GM18499 (cell line): Measurements from ENCODE around the gene SERPINA12.
"Not testable (repeated sequence)": the region's sequence is repeated elsewhere in the genome, so short reads cannot be mapped to it uniquely, and the experiment has no call there.

Source experiments
- ATAC-seq: cut with Tn5 transposase; IDR thresholded peaks from one replicate; pipeline ENCODE4 v1.9.1; 2021; ENCODE audit warnings: moderate number of reproducible peaks; ENCODE audit not compliant: insufficient read depth, unreplicated experiment

SERPINA12 gene

GRCh38 chr14:94499673-94500072, 9.6 kb downstream of the SERPINA12 start:
- ATAC-seq, result no peak

GRCh38 chr14:94498215-94498614, 11.1 kb downstream of the SERPINA12 start:
- no peak for ATAC-seq

- no peak for ATAC-seq
These were observed 15.2 kb downstream of the SERPINA12 start for GRCh38 chr14:94494085-94494484.

GRCh38 chr14:94491511-94491910, 17.8 kb downstream of the SERPINA12 start:
- no peak for ATAC-seq

- no peak for ATAC-seq
These were observed 19.9 kb downstream of the SERPINA12 start for GRCh38 chr14:94489336-94489735.

GRCh38 chr14:94486883-94487282, 22.4 kb downstream of the SERPINA12 start:
- no peak for ATAC-seq

GRCh38 chr14:94485944-94486841, 23.1 kb downstream of the SERPINA12 start:
- ATAC-seq, result no peak

GRCh38 chr14:94484481-94484880, 24.8 kb downstream of the SERPINA12 start:
- no peak for ATAC-seq

GRCh38 chr14:94483729-94484275, 25.5 kb downstream of the SERPINA12 start:
- no peak for ATAC-seq

GRCh38 chr14:94483071-94483451, 26.2 kb downstream of the SERPINA12 start:
- ATAC-seq, result no peak

GRCh38 chr14:94482132-94483070, 26.9 kb downstream of the SERPINA12 start:
- not testable (repeated sequence) for ATAC-seq

- ATAC-seq, result no peak
These were observed 27.7 kb downstream of the SERPINA12 start for GRCh38 chr14:94481468-94482131.

GRCh38 chr14:94480809-94481208, 28.5 kb downstream of the SERPINA12 start:
- ATAC-seq, result no peak

- ATAC-seq, result no peak
These were observed 30.8 kb downstream of the SERPINA12 start for GRCh38 chr14:94478420-94478819.

- no peak for ATAC-seq
These were observed 33.2 kb downstream of the SERPINA12 start, which contains the start of gene SERPINA9 for GRCh38 chr14:94476023-94476422. Gene SERPINA9, minus strand, starts transcription at chr14:94476197. Its CDS starts 6,357 bp downstream, at chr14:94469840.

GRCh38 chr14:94474581-94475031, 34.7 kb downstream of the SERPINA12 start:
- ATAC-seq, result no peak

- ATAC-seq, result no peak
These were observed 35.4 kb downstream of the SERPINA12 start for GRCh38 chr14:94473666-94474410.

- ATAC-seq, result no peak
These were observed 36.4 kb downstream of the SERPINA12 start for GRCh38 chr14:94472842-94473241.

- no peak for ATAC-seq
These were observed 38.2 kb downstream of the SERPINA12 start for GRCh38 chr14:94471045-94471444.
